ENCODE measurements around the gene PMVK.

- TF ChIP-seq CTCF (IDR thresholded peaks at IDR 0.05) = no peak
- no peak for TF ChIP-seq POLR2A (IDR thresholded peaks at IDR 0.05)
Observed at GRCh38 chr1:154964359-154964758, 27.8 kb upstream of the PMVK start.

All from esophagus squamous epithelium (tissue), 4 donors.